HepG2 (cell line): ENCODE results near the gene NUBPL. TPM values are rescaled to one million over a fixed set of nuclear protein-coding genes. Genes with fewer than 3 reads are reported as not detected.
A peak's percentile ranks its signal among the peaks of the same experiment; 100 is the strongest.

Experiments
- EZH2 ChIP-seq: conservative IDR thresholded peaks from 2 replicates; pipeline ENCODE4 v1.6.1; 2012; ENCODE audit warnings: mild to moderate bottlenecking, low read depth, low read length, moderate library complexity
- KDM1A ChIP-seq: IDR thresholded peaks from 2 replicates; pipeline ENCODE4 v1.6.1; 2016; ENCODE audit warnings: missing compliant biosample characterization
- NCOA5 ChIP-seq: sonication (generic); formaldehyde crosslinking; IDR thresholded peaks from 2 replicates; pipeline ENCODE4 v1.4.0; 2020; ENCODE audit warnings: missing genetic modification reagents
- RNF2 ChIP-seq: fragments of 450-650 bp; conservative IDR thresholded peaks from 2 replicates; pipeline ENCODE4 v1.6.1; 2016; ENCODE audit warnings: low read depth
- SP140L ChIP-seq: sonication (generic); formaldehyde crosslinking; IDR thresholded peaks from 2 replicates; pipeline ENCODE4 v1.4.0; 2020; ENCODE audit warnings: missing genetic modification reagents, borderline replicate concordance
- USF2 ChIP-seq, 2 experiments: sonication (generic) in 1 of 2; formaldehyde crosslinking in 1 of 2; IDR thresholded peaks; 2 replicates each; pipeline versions ENCODE4 v1.5.1 to v1.6.1; 2011 to 2020; ENCODE audit warnings: borderline replicate concordance in 1 of 2, low read depth in 1 of 2, low read length in 1 of 2, mild to moderate bottlenecking in 1 of 2, missing genetic modification reagents in 1 of 2, moderate library complexity in 1 of 2
- ZKSCAN1 ChIP-seq: fragments of 150-350 bp; IDR thresholded peaks from 2 replicates; pipeline ENCODE4 v1.6.1; 2014; ENCODE audit warnings: low read length
- ZNF12 ChIP-seq: sonication (generic); formaldehyde crosslinking; IDR thresholded peaks from 2 replicates; pipeline ENCODE4 v1.5.0; 2020; ENCODE audit warnings: missing genetic modification reagents
- ZNF121 ChIP-seq: sonication (generic); formaldehyde crosslinking; IDR thresholded peaks from 2 replicates; pipeline ENCODE4 v1.5.0; 2020; ENCODE audit warnings: mild to moderate bottlenecking, missing genetic modification reagents
- ZNF282 ChIP-seq: fragments of 450-650 bp; IDR thresholded peaks from 2 replicates; pipeline ENCODE4 v1.6.1; 2018; ENCODE audit not compliant: partially characterized antibody
- ZNF709 ChIP-seq: sonication (generic); formaldehyde crosslinking; IDR thresholded peaks from 2 replicates; pipeline ENCODE4 v1.5.0; 2020; ENCODE audit warnings: mild to moderate bottlenecking, missing genetic modification reagents
- ZNF816 ChIP-seq: sonication (generic); formaldehyde crosslinking; IDR thresholded peaks from 2 replicates; pipeline ENCODE4 v1.8.0; 2022; ENCODE audit warnings: missing genetic modification reagents, mild to moderate bottlenecking, borderline replicate concordance
- polyA plus RNA-seq, 8 experiments: library from polyadenylated mRNA; depleted of rRNA in 3 of 8; stranded (reverse) in 7 of 8; unstranded in 1 of 8; fragments of >200 nt; fragmentation: Illumina TruSeq in 4 of 8; extraction: Trizol in 4 of 8; gene quantifications; 2 replicates each; pipeline versions ENCODE4 v1.2.1 to v1.2.3, GENCODE V29; 2011 to 2016; ENCODE audit warnings: low read depth in 4 of 8, missing spikeins in 1 of 8, mixed read lengths in 1 of 8; ENCODE audit not compliant: insufficient read depth in 1 of 8
- total RNA-seq, 5 experiments: library from RNA; depleted of rRNA; stranded (reverse); fragments of >200 nt; fragmentation: Illumina TruSeq; extraction: Trizol; gene quantifications; 2 replicates each; pipeline ENCODE4 v1.2.3, GENCODE V29; 2016; ENCODE audit warnings: low read depth in 1 of 5
- TF ChIP-seq, protein P1 (sequence below): sonication (generic); formaldehyde crosslinking; IDR thresholded peaks from 2 replicates; pipeline ENCODE4 v1.5.0; 2020; ENCODE audit warnings: mild to moderate bottlenecking, missing genetic modification reagents
- TF ChIP-seq, protein P2 (sequence below): sonication (generic); formaldehyde crosslinking; IDR thresholded peaks from 2 replicates; pipeline ENCODE4 v1.4.0; 2020; ENCODE audit warnings: missing genetic modification reagents
- TF ChIP-seq, protein P3 (sequence below): sonication (generic); formaldehyde crosslinking; IDR thresholded peaks from 2 replicates; pipeline ENCODE4 v1.8.1; 2023; ENCODE audit warnings: mild to moderate bottlenecking, moderate library complexity, missing genetic modification reagents
- TF ChIP-seq, protein P4 (sequence below): sonication (generic); formaldehyde crosslinking; IDR thresholded peaks from 2 replicates; pipeline ENCODE4 v1.4.0; 2020; ENCODE audit warnings: missing genetic modification reagents

NUBPL gene
- total and polyA plus RNA-seq, 2 of the 13 experiments (the other 11 are each of a cell fraction or from before 2014, with no cell fraction given), result 21.3 to 44.1 TPM

DNA sequence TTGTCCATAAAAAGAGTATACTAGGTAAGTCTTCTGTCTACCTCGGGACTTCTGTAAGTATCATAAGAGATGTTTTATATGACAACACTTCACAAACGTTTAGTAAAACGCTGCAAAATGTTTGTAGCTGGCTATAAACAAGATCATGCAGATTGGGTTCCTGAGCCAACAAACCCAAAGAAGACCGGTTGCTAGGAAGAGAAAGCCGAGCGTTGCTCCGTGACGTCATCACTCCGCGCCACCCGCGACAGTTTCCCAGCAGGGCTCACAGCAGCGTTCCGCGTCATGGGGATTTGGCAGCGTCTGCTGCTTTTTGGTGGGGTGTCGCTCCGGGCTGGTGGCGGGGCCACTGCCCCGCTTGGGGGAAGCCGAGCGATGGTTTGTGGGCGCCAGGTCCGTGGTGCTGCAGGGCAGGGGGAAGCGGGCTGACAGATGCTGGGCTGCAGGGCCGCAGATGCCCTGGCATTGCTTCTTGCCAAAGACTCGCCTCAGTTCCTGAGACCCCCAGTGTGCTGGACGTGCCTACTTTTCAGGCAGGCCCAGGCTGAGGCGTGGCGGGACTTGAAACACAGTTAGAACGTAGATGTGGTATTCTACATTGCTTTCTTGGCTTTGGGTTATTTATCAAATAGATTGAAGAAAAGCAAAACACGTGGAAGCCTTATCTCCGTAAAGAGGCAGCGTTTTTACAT, at the start of gene NUBPL (continued):
- TF ChIP-seq, protein P1, sequence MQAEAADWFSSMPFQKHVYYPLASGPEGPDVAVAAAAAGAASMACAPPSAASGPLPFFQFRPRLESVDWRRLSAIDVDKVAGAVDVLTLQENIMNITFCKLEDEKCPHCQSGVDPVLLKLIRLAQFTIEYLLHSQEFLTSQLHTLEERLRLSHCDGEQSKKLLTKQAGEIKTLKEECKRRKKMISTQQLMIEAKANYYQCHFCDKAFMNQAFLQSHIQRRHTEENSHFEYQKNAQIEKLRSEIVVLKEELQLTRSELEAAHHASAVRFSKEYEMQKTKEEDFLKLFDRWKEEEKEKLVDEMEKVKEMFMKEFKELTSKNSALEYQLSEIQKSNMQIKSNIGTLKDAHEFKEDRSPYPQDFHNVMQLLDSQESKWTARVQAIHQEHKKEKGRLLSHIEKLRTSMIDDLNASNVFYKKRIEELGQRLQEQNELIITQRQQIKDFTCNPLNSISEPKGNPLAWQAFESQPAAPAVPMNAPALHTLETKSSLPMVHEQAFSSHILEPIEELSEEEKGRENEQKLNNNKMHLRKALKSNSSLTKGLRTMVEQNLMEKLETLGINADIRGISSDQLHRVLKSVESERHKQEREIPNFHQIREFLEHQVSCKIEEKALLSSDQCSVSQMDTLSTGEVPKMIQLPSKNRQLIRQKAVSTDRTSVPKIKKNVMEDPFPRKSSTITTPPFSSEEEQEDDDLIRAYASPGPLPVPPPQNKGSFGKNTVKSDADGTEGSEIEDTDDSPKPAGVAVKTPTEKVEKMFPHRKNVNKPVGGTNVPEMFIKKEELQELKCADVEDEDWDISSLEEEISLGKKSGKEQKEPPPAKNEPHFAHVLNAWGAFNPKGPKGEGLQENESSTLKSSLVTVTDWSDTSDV (CRISPR knock-in tag), result peak; percentile 98; the same call in 1 of the 2 replicates
- TF ChIP-seq KDM1A (peak; percentile 39; the same call in 1 of the 2 replicates), NCOA5 (CRISPR knock-in tag) (no peak), USF2 (IDR thresholded peaks at IDR 0.05; ENCODE audit: low read depth, low read length) (no peak), USF2 (CRISPR knock-in tag; IDR thresholded peaks at IDR 0.05; ENCODE audit: borderline replicate concordance) (peak; percentile 16; the same call in 1 of the 2 replicates), ZNF282 (no peak), ZKSCAN1 (peak; percentile 86), EZH2 (no peak), RNF2 (peak; percentile 92), ZNF121 (CRISPR knock-in tag) (no peak; the same call in 1 of the 2 replicates), SP140L (peak; percentile 63; the same call in 1 of the 2 replicates), ZNF816 (CRISPR knock-in tag) (peak; percentile 44; the same call in 1 of the 2 replicates), ZNF12 (CRISPR knock-in tag) (peak; percentile 90), ZNF709 (peak; percentile 84; the same call in 1 of the 2 replicates)
- TF ChIP-seq, protein P2, sequence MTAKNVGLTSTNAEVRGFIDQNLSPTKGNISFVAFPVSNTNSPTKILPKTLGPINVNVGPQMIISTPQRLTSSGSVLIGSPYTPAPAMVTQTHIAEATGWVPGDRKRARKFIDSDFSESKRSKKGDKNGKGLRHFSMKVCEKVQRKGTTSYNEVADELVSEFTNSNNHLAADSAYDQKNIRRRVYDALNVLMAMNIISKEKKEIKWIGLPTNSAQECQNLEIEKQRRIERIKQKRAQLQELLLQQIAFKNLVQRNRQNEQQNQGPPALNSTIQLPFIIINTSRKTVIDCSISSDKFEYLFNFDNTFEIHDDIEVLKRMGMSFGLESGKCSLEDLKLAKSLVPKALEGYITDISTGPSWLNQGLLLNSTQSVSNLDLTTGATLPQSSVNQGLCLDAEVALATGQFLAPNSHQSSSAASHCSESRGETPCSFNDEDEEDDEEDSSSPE, result peak; percentile 79; the same call in 1 of the 2 replicates
- TF ChIP-seq, protein P3, sequence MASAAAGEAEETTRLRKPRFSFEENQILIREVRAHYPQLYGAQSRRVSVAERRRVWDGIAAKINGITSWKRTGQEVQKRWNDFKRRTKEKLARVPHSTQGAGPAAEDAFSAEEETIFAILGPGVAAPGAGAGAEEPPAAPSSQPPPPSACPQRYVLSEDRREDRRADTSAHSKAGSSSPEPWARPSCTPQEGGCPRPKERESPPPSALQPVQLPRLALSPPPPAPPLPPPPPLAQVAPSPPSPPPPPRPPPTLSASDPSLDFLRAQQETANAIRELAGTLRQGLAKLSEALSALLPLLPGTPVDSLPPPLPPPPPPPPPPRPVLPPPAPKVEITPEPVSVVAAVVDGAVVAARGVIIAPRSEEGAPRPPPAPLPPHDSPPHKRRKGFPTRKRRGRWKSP (CRISPR knock-in tag), result peak; percentile 19; the same call in 1 of the 2 replicates
- TF ChIP-seq, protein P4, sequence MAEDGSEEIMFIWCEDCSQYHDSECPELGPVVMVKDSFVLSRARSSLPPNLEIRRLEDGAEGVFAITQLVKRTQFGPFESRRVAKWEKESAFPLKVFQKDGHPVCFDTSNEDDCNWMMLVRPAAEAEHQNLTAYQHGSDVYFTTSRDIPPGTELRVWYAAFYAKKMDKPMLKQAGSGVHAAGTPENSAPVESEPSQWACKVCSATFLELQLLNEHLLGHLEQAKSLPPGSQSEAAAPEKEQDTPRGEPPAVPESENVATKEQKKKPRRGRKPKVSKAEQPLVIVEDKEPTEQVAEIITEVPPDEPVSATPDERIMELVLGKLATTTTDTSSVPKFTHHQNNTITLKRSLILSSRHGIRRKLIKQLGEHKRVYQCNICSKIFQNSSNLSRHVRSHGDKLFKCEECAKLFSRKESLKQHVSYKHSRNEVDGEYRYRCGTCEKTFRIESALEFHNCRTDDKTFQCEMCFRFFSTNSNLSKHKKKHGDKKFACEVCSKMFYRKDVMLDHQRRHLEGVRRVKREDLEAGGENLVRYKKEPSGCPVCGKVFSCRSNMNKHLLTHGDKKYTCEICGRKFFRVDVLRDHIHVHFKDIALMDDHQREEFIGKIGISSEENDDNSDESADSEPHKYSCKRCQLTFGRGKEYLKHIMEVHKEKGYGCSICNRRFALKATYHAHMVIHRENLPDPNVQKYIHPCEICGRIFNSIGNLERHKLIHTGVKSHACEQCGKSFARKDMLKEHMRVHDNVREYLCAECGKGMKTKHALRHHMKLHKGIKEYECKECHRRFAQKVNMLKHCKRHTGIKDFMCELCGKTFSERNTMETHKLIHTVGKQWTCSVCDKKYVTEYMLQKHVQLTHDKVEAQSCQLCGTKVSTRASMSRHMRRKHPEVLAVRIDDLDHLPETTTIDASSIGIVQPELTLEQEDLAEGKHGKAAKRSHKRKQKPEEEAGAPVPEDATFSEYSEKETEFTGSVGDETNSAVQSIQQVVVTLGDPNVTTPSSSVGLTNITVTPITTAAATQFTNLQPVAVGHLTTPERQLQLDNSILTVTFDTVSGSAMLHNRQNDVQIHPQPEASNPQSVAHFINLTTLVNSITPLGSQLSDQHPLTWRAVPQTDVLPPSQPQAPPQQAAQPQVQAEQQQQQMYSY (CRISPR knock-in tag), result no peak
